Small intestine (tissue), 7 donors: ENCODE data around the gene CD33. TPM values are rescaled to one million over a fixed set of nuclear protein-coding genes. Genes with fewer than 3 reads are reported as not detected.

ENCODE experiments used
- DNase-seq, 2 donors: peaks; one replicate each; pipeline versions ENCODE4 v3.0.0 to v3.0.0-alpha.2; 2013
- FAIRE-seq: peaks from 2 replicates; lab custom pipeline; 2012; peaks lifted over from hg19 to GRCh38; lab: Jason Lieb, UNC
- H3K27ac ChIP-seq, 3 donors: one replicate each; pipeline ENCODE4 v1.5.1; 2013; ENCODE audit warnings: low read length in 2 of 3, mild to moderate bottlenecking in 2 of 3, control low read depth in 1 of 3, inconsistent platforms in 1 of 3, low read depth in 1 of 3, moderate library complexity in 1 of 3
- H3K27me3 ChIP-seq, 3 donors: one replicate each; pipeline ENCODE4 v1.6.1; 2013; ENCODE audit warnings: low read length in 3 of 3, inconsistent platforms in 1 of 3; ENCODE audit not compliant: control insufficient read depth in 3 of 3, insufficient read depth in 3 of 3
- H3K36me3 ChIP-seq, 3 donors: one replicate each; pipeline ENCODE4 v1.6.1; 2013; ENCODE audit warnings: low read length in 3 of 3, inconsistent platforms in 1 of 3, low read depth in 1 of 3, mild to moderate bottlenecking in 1 of 3, moderate library complexity in 1 of 3; ENCODE audit not compliant: control insufficient read depth in 3 of 3, insufficient read depth in 2 of 3
- H3K4me1 ChIP-seq, 3 donors: one replicate each; pipeline ENCODE4 v1.6.1; 2013; ENCODE audit warnings: low read length in 2 of 3, inconsistent platforms in 1 of 3, low read depth in 1 of 3, mild to moderate bottlenecking in 1 of 3, moderate library complexity in 1 of 3; ENCODE audit not compliant: control insufficient read depth in 3 of 3, insufficient read depth in 2 of 3
- H3K4me3 ChIP-seq, 3 donors: one replicate each; pipeline ENCODE4 v1.5.1; 2013; ENCODE audit warnings: low read length in 3 of 3, control low read depth in 1 of 3, inconsistent platforms in 1 of 3, low read depth in 1 of 3, mild to moderate bottlenecking in 1 of 3, moderate library complexity in 1 of 3
- H3K9me3 ChIP-seq, 2 donors: one replicate each; pipeline ENCODE4 v1.6.1; 2013; ENCODE audit warnings: low read depth in 1 of 2, low read length in 1 of 2; ENCODE audit not compliant: control insufficient read depth in 2 of 2, insufficient read depth in 1 of 2
- WGBS, 3 donors: extraction: QIAGEN DNeasy Blood & Tissue Kit; methylation state at CpG; one replicate each; pipeline ENCODE4 v1.1.7; 2013; 5-methylcytosine and 5-hydroxymethylcytosine counted together
- polyA plus RNA-seq, 4 donors: library from polyadenylated mRNA; stranded (reverse) in 3 of 4; unstranded in 1 of 4; fragments of 200-250 nt in 3 of 4; fragments of 120-200 nt in 1 of 4; gene quantifications; one replicate each; pipeline versions ENCODE4 v1.2.1 to v1.2.3, GENCODE V29; 2013
- donor health status: healthy with polysubstance abuse.
- donor health status: control.
- donor health status: control.
- donor health status: Bipolar disorder and iron deficiency.
- donor health status: healthy.

CD33 gene
- polyA plus RNA-seq, 4 donors, result 0.67 to 5.2 (median 4.5) TPM

GRCh38 chr19:51187395-51188226 lies 37.3 kb upstream of the CD33 start:
- no peak overlapping the region for H3K27ac ChIP-seq
- H3K27me3 ChIP-seq, result no peaks in the 10 kb centered on the region
- no peak for DNase-seq
- H3K9me3 ChIP-seq, result no peaks in the 10 kb centered on the region
- H3K4me3 ChIP-seq, result no peak overlapping the region
- no peaks in the 10 kb centered on the region for H3K36me3 ChIP-seq
- H3K4me1 ChIP-seq, result no peaks in the 10 kb centered on the region
- FAIRE-seq, result no peak
- 79 to 88% (median 85%) methylated on average over 11 of the region's 11 CpGs for WGBS, 3 donors

- 65 to 71% (median 69%) methylated on average over 2 of the region's 2 CpGs for WGBS, 3 donors
- Histone ChIP-seq H3K27ac (no peak overlapping the region), H3K4me3 (no peak overlapping the region), H3K27me3 (no peaks in the 10 kb centered on the region), H3K36me3 (no peaks in the 10 kb centered on the region), H3K4me1 (no peaks in the 10 kb centered on the region), H3K9me3 (no peaks in the 10 kb centered on the region)
- no peak for DNase-seq
- FAIRE-seq, result no peak
These were observed 36.7 kb upstream of the CD33 start for GRCh38 chr19:51188227-51188559.

- H3K4me3 ChIP-seq, result no peak overlapping the region
- no peaks in the 10 kb centered on the region for H3K9me3 ChIP-seq
- H3K27ac ChIP-seq, result no peak overlapping the region
- 85 to 90% (median 90%) methylated on average over 9 of the region's 9 CpGs for WGBS, 3 donors
- no peak for FAIRE-seq
- no peak for DNase-seq
- H3K4me1 ChIP-seq, result no peaks in the 10 kb centered on the region
- no peaks in the 10 kb centered on the region for H3K36me3 ChIP-seq
- no peaks in the 10 kb centered on the region for H3K27me3 ChIP-seq
These were observed 32.2 kb upstream of the CD33 start for GRCh38 chr19:51192689-51193088.

- WGBS, 3 donors, result 51 to 60% (median 55%) methylated on average over 14 to 21 of the region's 21 CpGs
- FAIRE-seq, result no peak
These were observed 30.2 kb upstream of the CD33 start for GRCh38 chr19:51194527-51195315.

GRCh38 chr19:51195316-51195586 lies 29.6 kb upstream of the CD33 start:
- Histone ChIP-seq H3K4me1 (no peaks in the 10 kb centered on the region), H3K27me3 (no peaks in the 10 kb centered on the region)
- 81 to 92% (median 89%) methylated on average over 9 of the region's 9 CpGs for WGBS, 3 donors

More at GRCh38 chr19:51194527-51195315, 30.2 kb upstream of the CD33 start:
- H3K4me1 ChIP-seq, result no peaks in the 10 kb centered on the region
- H3K9me3 ChIP-seq, result no peaks in the 10 kb centered on the region
- no peak overlapping the region for H3K4me3 ChIP-seq
- no peaks in the 10 kb centered on the region for H3K27me3 ChIP-seq
- no peaks in the 10 kb centered on the region for H3K36me3 ChIP-seq
- no peak for DNase-seq
- H3K27ac ChIP-seq, result no peak overlapping the region

GRCh38 chr19:51195616-51196015 lies 29.3 kb upstream of the CD33 start:
- H3K27ac ChIP-seq, result no peak overlapping the region
- no peaks in the 10 kb centered on the region for H3K9me3 ChIP-seq
- H3K27me3 ChIP-seq, result no peaks in the 10 kb centered on the region
- FAIRE-seq (no peak), DNase-seq (no peak)
- H3K36me3 ChIP-seq, result no peaks in the 10 kb centered on the region
- 88 to 90% (median 88%) methylated on average over 10 of the region's 10 CpGs for WGBS, 3 donors
- no peak overlapping the region for H3K4me3 ChIP-seq
- H3K4me1 ChIP-seq, result no peaks in the 10 kb centered on the region

More at GRCh38 chr19:51195316-51195586, 29.6 kb upstream of the CD33 start:
- no peak for FAIRE-seq
- Histone ChIP-seq H3K27ac (no peak overlapping the region), H3K36me3 (no peaks in the 10 kb centered on the region), H3K9me3 (no peaks in the 10 kb centered on the region), H3K4me3 (no peak overlapping the region)
- DNase-seq, result no peak

GRCh38 chr19:51196181-51196580 lies 28.7 kb upstream of the CD33 start:
- Histone ChIP-seq H3K36me3 (no peaks in the 10 kb centered on the region), H3K4me1 (no peaks in the 10 kb centered on the region), H3K9me3 (no peaks in the 10 kb centered on the region), H3K4me3 (no peak overlapping the region), H3K27ac (no peak overlapping the region), H3K27me3 (no peaks in the 10 kb centered on the region)
- DNase-seq, result no peak
- 70 to 72% (median 71%) methylated on average over 5 of the region's 5 CpGs for WGBS, 3 donors
- no peak for FAIRE-seq

- FAIRE-seq, result no peak
- Histone ChIP-seq H3K27me3 (peaks cover 0 to 4% (median 0%) of the 10 kb centered on the region in 3 donors), H3K9me3 (no peaks in the 10 kb centered on the region), H3K4me3 (no peak overlapping the region), H3K27ac (no peak overlapping the region), H3K4me1 (no peaks in the 10 kb centered on the region), H3K36me3 (no peaks in the 10 kb centered on the region)
- DNase-seq, result no peak
- 73 to 78% (median 73%) methylated on average over 9 of the region's 9 CpGs for WGBS, 3 donors
These were observed 26.2 kb upstream of the CD33 start for GRCh38 chr19:51198641-51199040.
